ENCODE data around the gene GMPR. TPM values are rescaled to one million over a fixed set of nuclear protein-coding genes. Genes with fewer than 3 reads are reported as not detected.

Gene GMPR
- total and polyA plus RNA-seq, 12 donors: 17.0 to 49.1 (median 26.3) TPM

DNA sequence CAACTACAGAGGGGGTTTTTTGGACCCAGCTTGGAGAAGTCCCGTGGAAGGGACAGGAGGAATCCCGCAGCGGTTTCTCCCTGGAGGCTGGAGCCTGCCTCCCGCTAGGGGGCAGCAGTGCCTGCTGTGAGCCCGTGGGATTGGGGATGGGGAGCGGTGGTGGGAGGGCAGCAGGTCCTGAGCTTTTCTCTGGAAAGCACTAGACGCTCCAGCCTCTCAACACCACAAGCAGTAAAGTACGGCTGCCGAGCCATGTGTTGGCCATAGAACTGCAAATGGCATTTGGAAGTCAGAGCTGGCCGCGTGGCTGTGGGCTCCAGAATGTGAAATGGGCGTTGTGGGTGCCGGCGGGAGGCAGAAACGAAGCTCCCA is 47.8 kb downstream of the GMPR start:
- H3K27me3 ChIP-seq: no peaks in the 10 kb centered on the region
- no peaks in the 10 kb centered on the region for H3K4me1 ChIP-seq (replicated peaks in 1 of 2)
- H3K27ac ChIP-seq: no peak overlapping the region
- TF ChIP-seq POLR2A (IDR thresholded peaks at IDR 0.05): no peak
- peak; percentile 11 to 56 (median 45) for TF ChIP-seq CTCF (IDR thresholded peaks at IDR 0.05)
- H3K4me3 ChIP-seq: no peak overlapping the region
- intact Hi-C loops (cut with DNase I): no loop called here
- peak in 3 of 7 donors; percentile 21 to 27 (median 26) for DNase-seq
- WGBS, 4 donors: 67 to 77% (median 72%) methylated on average over 14 to 15 of the region's 15 CpGs
- no peaks in the 10 kb centered on the region for H3K36me3 ChIP-seq (replicated peaks in 1 of 2)
- H3K9me3 ChIP-seq (replicated peaks in 1 of 3): no peaks in the 10 kb centered on the region

GRCh38 chr6:16288163-16288562 is 49.8 kb downstream of the GMPR start:
- no peak for TF ChIP-seq POLR2A (IDR thresholded peaks at IDR 0.05)
- TF ChIP-seq CTCF (IDR thresholded peaks at IDR 0.05): no peak
- Histone ChIP-seq H3K27ac (no peak overlapping the region), H3K27me3 (no peaks in the 10 kb centered on the region), H3K9me3 (replicated peaks in 1 of 3) (no peaks in the 10 kb centered on the region), H3K4me3 (no peak overlapping the region), H3K36me3 (replicated peaks in 1 of 2) (no peaks in the 10 kb centered on the region), H3K4me1 (replicated peaks in 1 of 2) (no peaks in the 10 kb centered on the region)
- DNase-seq: no peak
- WGBS, 4 donors: 95 to 98% (median 96%) methylated on average over 12 to 26 of the region's 26 CpGs
- intact Hi-C loops (cut with DNase I): no loop called here

DNA sequence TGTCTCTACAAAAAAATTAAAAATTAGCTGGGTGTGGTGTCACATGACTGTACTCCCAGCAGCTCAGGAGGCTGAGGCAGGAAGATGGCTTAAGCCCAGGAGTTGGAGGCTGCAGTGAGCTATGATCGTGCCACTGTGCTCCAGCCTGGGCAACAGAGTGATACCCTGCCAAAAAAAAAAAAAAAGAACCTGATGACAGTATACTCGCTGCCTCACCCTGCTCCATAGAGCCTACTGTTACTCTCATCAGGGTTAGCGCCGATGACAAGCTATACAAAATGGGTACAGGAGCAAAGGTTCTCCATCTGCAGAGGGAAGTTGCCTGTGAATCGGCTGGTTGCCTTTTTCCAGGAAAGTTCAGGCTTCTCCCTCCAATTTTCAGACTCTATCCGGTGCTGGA is 53.4 kb downstream of the GMPR start:
- WGBS, 4 donors: 84 to 94% (median 87%) methylated on average over 6 of the region's 6 CpGs
- H3K36me3 ChIP-seq (replicated peaks in 1 of 2): no peaks in the 10 kb centered on the region
- no peak overlapping the region for H3K27ac ChIP-seq
- no peaks in the 10 kb centered on the region for H3K27me3 ChIP-seq
- no peaks in the 10 kb centered on the region for H3K4me1 ChIP-seq (replicated peaks in 1 of 2)
- DNase-seq: no peak
- TF ChIP-seq POLR2A (IDR thresholded peaks at IDR 0.05): no peak
- intact Hi-C loops (cut with DNase I): no loop called here
- no peak overlapping the region for H3K4me3 ChIP-seq
- H3K9me3 ChIP-seq (replicated peaks in 1 of 3): no peaks in the 10 kb centered on the region

- no peaks in the 10 kb centered on the region for H3K9me3 ChIP-seq (replicated peaks in 1 of 3)
- WGBS, 4 donors: 83 to 94% (median 85%) methylated on average over 4 to 5 of the region's 5 CpGs
Measured at GRCh38 chr6:16292432-16292831, 54.0 kb downstream of the GMPR start.

More at GRCh38 chr6:16292432-16292831, 54.0 kb downstream of the GMPR start:
- TF ChIP-seq POLR2A (IDR thresholded peaks at IDR 0.05): no peak
- no peak for TF ChIP-seq CTCF (IDR thresholded peaks at IDR 0.05)
- Histone ChIP-seq H3K27me3 (no peaks in the 10 kb centered on the region), H3K27ac (no peak overlapping the region), H3K36me3 (replicated peaks in 1 of 2) (no peaks in the 10 kb centered on the region), H3K4me1 (replicated peaks in 1 of 2) (no peaks in the 10 kb centered on the region), H3K4me3 (no peak overlapping the region)
- no peak for DNase-seq
- intact Hi-C loops (cut with DNase I): no loop called here

Measured in adrenal gland (tissue), 12 donors.